Tibial artery (tissue), 4 donors: ENCODE measurements around the gene CACNA1C.
"Not testable (repeated sequence)": the region's sequence is repeated elsewhere in the genome, so short reads cannot be mapped to it uniquely, and the experiment has no call there.

Experiments used
- DNase-seq, 2 donors: peaks; one replicate each; pipeline ENCODE4 v3.0.0-alpha.2; 2019
- H3K27ac ChIP-seq, 2 donors: fragments of 200-600 bp; sonication (generic) in 1 of 2; 1 replicate in 1 of 2; 2 replicates in 1 of 2; pipeline ENCODE4 v1.5.1; 2018 to 2019; ENCODE audit warnings: mild to moderate bottlenecking in 1 of 2
- H3K27me3 ChIP-seq, 2 donors: fragments of 200-600 bp; sonication (generic) in 1 of 2; one replicate each; pipeline versions ENCODE4 v1.5.1 to v1.6.0; 2016 to 2019
- H3K36me3 ChIP-seq, 3 donors: fragments of 200-600 bp; sonication (generic) in 2 of 3; one replicate each; pipeline ENCODE4 v1.5.1; 2016 to 2019; ENCODE audit warnings: mild to moderate bottlenecking in 2 of 3
- H3K4me1 ChIP-seq, 4 donors: fragments of 200-600 bp; sonication (generic) in 2 of 4; 1 replicate in 3 of 4; 2 replicates in 1 of 4; pipeline ENCODE4 v1.5.1; 2016 to 2019
- H3K4me3 ChIP-seq, 2 donors: fragments of 200-600 bp; sonication (generic) in 1 of 2; 1 replicate in 1 of 2; 2 replicates in 1 of 2; pipeline ENCODE4 v1.5.1; 2018 to 2019; ENCODE audit warnings: mild to moderate bottlenecking in 2 of 2
- H3K9me3 ChIP-seq, 3 donors: fragments of 200-600 bp; sonication (generic) in 1 of 3; one replicate each; pipeline ENCODE4 v1.5.1; 2016 to 2019
- CTCF ChIP-seq, 2 experiments: fragments of 200-600 bp in 1 of 2; fragments of 450-650 bp in 1 of 2; IDR thresholded peaks; one replicate each; pipeline ENCODE4 v1.5.1; 2017 to 2019; ENCODE audit warnings: antibody characterized with exemption in 2 of 2, mild to moderate bottlenecking in 1 of 2, moderate library complexity in 1 of 2
- intact Hi-C: fragments of 100-400 bp; cut with DNase I; formaldehyde crosslinking; loops from one replicate; pipeline ENCODE4 v1.15.0; 2023; ENCODE audit warnings: low total_unique reads

The CACNA1C gene

GRCh38 chr12:2097617-2098016 is 44.8 kb downstream of the CACNA1C start:
- peaks cover 4 to 92% (median 72%) of the 10 kb centered on the region in 4 donors for H3K4me1 ChIP-seq

GRCh38 chr12:2098852-2099251 is 46.1 kb downstream of the CACNA1C start:
- H3K27ac ChIP-seq, result peak overlapping the region; percentile 46 to 56
- intact Hi-C loops, result no loop called here
- no peak overlapping the region for H3K4me3 ChIP-seq
- no peaks in the 10 kb centered on the region for H3K36me3 ChIP-seq
- H3K4me1 ChIP-seq, result peaks cover 4 to 80% (median 61%) of the 10 kb centered on the region in 4 donors
- no peaks in the 10 kb centered on the region for H3K9me3 ChIP-seq
- DNase-seq, result peak in 1 of 2 donors; percentile 66
- no peak for TF ChIP-seq CTCF (IDR thresholded peaks at IDR 0.05)
- H3K27me3 ChIP-seq, result no peaks in the 10 kb centered on the region

More at GRCh38 chr12:2097617-2098016, 44.8 kb downstream of the CACNA1C start:
- peak overlapping the region; percentile 46 to 56 for H3K27ac ChIP-seq
- intact Hi-C loops, result no loop called here
- no peaks in the 10 kb centered on the region for H3K27me3 ChIP-seq
- peak in 1 of 2 donors; percentile 63 for DNase-seq
- H3K36me3 ChIP-seq, result no peaks in the 10 kb centered on the region
- H3K9me3 ChIP-seq, result no peaks in the 10 kb centered on the region
- H3K4me3 ChIP-seq, result no peak overlapping the region
- TF ChIP-seq CTCF (IDR thresholded peaks at IDR 0.05), result no peak

- TF ChIP-seq CTCF (IDR thresholded peaks at IDR 0.05), result no peak
- Histone ChIP-seq H3K9me3 (no peaks in the 10 kb centered on the region), H3K4me1 (peaks cover 0 to 74% (median 53%) of the 10 kb centered on the region in 4 donors), H3K27ac (peak overlapping the region; percentile 46 to 56), H3K4me3 (no peak overlapping the region), H3K27me3 (no peaks in the 10 kb centered on the region), H3K36me3 (no peaks in the 10 kb centered on the region)
- intact Hi-C loops, result no loop called here
- no peak for DNase-seq
Observed at GRCh38 chr12:2099595-2099994, 46.8 kb downstream of the CACNA1C start.

- Histone ChIP-seq H3K36me3 (no peaks in the 10 kb centered on the region), H3K9me3 (no peaks in the 10 kb centered on the region), H3K27ac (peak overlapping the region; percentile 41 to 59), H3K4me1 (peaks cover 0 to 66% (median 36%) of the 10 kb centered on the region in 4 donors), H3K4me3 (no peak overlapping the region), H3K27me3 (no peaks in the 10 kb centered on the region)
- no peak for TF ChIP-seq CTCF (IDR thresholded peaks at IDR 0.05)
- intact Hi-C loops, result no loop called here
- DNase-seq, result peak in 1 of 2 donors; percentile 59
Observed at GRCh38 chr12:2101359-2101758, 48.6 kb downstream of the CACNA1C start.

GRCh38 chr12:2101771-2102170 is 49.0 kb downstream of the CACNA1C start:
- H3K4me3 ChIP-seq, result no peak overlapping the region
- no peak for DNase-seq
- peak overlapping the region; percentile 41 to 59 for H3K27ac ChIP-seq
- no peaks in the 10 kb centered on the region for H3K27me3 ChIP-seq
- peaks cover 0 to 65% (median 35%) of the 10 kb centered on the region in 4 donors for H3K4me1 ChIP-seq
- no peaks in the 10 kb centered on the region for H3K9me3 ChIP-seq
- TF ChIP-seq CTCF (IDR thresholded peaks at IDR 0.05), result no peak
- H3K36me3 ChIP-seq, result no peaks in the 10 kb centered on the region
- intact Hi-C loops, result no loop called here

- Histone ChIP-seq H3K4me1 (peaks cover 0 to 63% (median 32%) of the 10 kb centered on the region in 4 donors), H3K27ac (peak overlapping the region in 1 of 2 donors; percentile 59)
- H3K27me3 ChIP-seq, H3K9me3 ChIP-seq, H3K36me3 ChIP-seq, DNase-seq, intact Hi-C loops, H3K4me3 ChIP-seq: not testable (repeated sequence)
Observed at GRCh38 chr12:2102736-2103135, 49.9 kb downstream of the CACNA1C start.

- H3K4me1 ChIP-seq, result peaks cover 0 to 63% (median 16%) of the 10 kb centered on the region in 4 donors
- H3K9me3 ChIP-seq, H3K27ac ChIP-seq, H3K27me3 ChIP-seq, H3K36me3 ChIP-seq, DNase-seq, H3K4me3 ChIP-seq, intact Hi-C loops: not testable (repeated sequence)
Observed at GRCh38 chr12:2105387-2105786, 52.6 kb downstream of the CACNA1C start.
